Prostate gland (tissue), 2 donors: ENCODE results near the gene CDYL.

Experiments
- POLR2A ChIP-seq: fragments of 450-650 bp; IDR thresholded peaks from one replicate; pipeline ENCODE4 v1.6.1; 2016; ENCODE audit warnings: antibody characterized with exemption, mild to moderate bottlenecking
- POLR2AphosphoS5 ChIP-seq: sonication (generic); formaldehyde crosslinking; IDR thresholded peaks from one replicate; pipeline ENCODE4 v1.6.1; 2017; ENCODE audit warnings: antibody characterized with exemption
- TF ChIP-seq, protein P1 (sequence below), 4 experiments: fragments of 200-600 bp in 2 of 4; fragments of 450-650 bp in 2 of 4; sonication (generic) in 2 of 4; IDR thresholded peaks; 1 replicate in 3 of 4; 2 replicates in 1 of 4; pipeline ENCODE4 v1.5.1; 2016 to 2019; ENCODE audit warnings: antibody characterized with exemption in 4 of 4, mild to moderate bottlenecking in 2 of 4, moderate library complexity in 2 of 4

- TF ChIP-seq, protein P1, sequence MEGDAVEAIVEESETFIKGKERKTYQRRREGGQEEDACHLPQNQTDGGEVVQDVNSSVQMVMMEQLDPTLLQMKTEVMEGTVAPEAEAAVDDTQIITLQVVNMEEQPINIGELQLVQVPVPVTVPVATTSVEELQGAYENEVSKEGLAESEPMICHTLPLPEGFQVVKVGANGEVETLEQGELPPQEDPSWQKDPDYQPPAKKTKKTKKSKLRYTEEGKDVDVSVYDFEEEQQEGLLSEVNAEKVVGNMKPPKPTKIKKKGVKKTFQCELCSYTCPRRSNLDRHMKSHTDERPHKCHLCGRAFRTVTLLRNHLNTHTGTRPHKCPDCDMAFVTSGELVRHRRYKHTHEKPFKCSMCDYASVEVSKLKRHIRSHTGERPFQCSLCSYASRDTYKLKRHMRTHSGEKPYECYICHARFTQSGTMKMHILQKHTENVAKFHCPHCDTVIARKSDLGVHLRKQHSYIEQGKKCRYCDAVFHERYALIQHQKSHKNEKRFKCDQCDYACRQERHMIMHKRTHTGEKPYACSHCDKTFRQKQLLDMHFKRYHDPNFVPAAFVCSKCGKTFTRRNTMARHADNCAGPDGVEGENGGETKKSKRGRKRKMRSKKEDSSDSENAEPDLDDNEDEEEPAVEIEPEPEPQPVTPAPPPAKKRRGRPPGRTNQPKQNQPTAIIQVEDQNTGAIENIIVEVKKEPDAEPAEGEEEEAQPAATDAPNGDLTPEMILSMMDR (IDR thresholded peaks at IDR 0.05) = no peak
- TF ChIP-seq POLR2A (no peak), POLR2AphosphoS5 (no peak)
Observed at GRCh38 chr6:4814987-4815386, 38.8 kb downstream of the CDYL start.
